HG03064 (cell line): Measurements from ENCODE around the gene OGDH.
"Not testable (repeated sequence)": the region's sequence is repeated elsewhere in the genome, so short reads cannot be mapped to it uniquely, and the experiment has no call there.

Source experiments
- ATAC-seq: cut with Tn5 transposase; IDR thresholded peaks from one replicate; pipeline ENCODE4 v1.9.1; 2021; ENCODE audit warnings: low read depth; ENCODE audit not compliant: unreplicated experiment

Gene OGDH

DNA sequence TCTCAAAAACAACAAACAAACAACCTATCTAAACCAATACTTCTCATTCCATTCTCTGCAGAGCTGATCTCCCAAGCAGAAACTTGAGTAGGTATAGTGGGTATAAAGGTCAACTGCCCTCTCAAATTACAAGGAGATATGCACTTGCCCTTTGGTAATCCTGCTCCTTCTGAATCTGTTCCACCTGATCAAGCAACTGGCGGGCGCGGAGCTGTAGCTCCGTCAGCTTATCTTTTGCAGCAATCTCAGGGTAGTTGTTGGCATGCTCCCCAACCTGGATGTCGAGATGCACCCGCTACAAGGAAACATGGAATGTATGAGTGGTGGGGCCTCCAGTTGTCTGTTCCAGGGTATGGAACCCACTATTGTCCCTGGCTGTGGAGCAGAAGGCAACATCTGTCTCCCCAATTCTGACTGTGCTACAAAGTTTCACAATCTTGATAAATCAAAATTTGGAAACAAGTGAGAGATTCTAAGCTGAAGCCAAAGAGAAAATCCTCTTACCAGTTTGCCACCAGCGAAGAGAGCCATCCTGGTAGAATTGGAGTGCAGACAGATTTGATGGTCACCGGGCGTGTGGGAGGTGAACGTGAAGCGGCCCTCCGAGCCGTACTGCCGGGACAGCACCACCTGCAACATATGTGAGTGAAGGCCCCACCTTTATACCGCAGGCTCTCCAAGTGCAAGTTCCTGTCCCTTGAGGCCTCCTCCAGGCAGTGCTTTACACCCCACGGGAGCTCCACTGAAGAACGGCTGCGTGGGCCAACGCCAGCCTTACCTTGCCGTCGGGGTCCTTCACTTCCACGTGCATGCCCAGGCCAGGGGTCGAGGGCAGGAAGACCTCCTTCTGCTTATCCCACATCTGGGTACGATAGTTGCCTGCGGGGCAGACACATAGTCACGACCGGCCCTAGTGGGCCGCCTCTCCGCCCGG lies 25.2 kb upstream of the OGDH start:
- ATAC-seq, result peak; percentile 26

DNA sequence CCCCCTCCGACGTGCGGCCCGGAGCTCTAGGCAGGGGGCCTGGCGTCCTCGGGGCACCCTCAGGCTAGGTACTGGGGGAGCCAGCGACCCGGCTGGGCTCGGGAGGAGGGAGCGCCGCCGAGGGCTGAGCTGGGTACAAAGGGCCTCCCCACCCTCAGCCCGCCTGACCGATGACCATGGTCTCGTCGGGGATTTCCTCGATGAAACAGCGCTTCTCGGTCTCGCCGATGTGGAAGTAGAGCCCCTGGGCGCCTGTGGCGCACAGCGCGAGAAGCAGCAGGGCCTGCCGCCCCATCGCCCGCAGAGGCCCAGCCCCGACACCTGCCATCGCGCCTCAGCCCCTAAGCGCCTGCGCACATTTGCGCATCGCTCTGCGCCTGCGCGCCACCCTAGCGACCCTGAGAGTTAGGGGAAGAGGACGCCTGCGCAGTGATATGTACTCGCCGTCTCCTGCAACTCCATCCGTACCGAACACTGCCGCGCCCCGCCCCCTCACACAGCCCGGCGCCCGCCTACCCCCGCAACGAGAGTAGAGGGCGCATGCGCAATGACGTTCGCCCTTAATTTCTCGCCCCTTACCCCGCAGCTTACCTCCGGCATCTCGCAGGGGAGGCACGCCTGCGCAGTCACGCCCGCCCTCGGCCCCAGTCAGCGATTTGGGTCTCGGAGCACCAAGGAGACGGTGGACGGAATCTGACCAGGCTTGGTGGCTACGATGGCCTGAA lies 24.4 kb upstream of the OGDH start, which contains the start of gene TMED4:
TSS of gene TMED4 (minus strand) at position 353 of the 725 bp plus-strand sequence. CDS start at position 328, 25 bp downstream.
- ATAC-seq, result peak; percentile 79

DNA sequence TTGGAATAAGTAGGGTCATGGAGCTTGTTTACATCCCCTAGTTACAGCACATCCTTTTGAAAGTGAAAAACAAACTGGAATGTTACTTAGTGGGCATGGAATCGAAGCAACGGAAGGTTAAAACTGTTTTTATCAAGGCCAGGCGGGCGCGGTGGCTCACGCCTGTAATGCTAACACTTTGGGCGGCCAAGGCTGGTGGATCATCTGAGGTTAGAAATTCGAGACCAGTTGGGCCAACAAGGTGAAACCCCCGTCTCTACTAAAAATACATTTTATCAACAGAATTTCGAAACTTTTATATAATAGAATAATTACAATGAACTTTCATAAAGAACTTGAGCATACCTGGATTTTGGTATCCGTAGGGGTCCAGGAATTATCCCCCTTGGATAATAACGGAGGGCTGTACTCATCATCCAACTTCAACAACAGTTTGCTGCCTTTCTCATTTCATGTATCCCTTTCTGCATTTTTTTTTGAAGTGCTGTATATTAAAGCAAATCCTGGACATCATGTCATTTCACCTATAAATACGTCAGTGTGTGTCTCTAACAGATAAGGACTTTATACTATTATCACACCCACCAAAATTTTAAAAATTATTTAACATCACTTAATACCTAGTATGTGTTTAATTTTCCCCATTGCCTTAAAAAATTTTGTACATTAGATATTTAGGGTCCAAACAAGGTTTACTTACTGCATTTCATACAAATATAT lies 23.1 kb upstream of the OGDH start:
- no peak for ATAC-seq

DNA sequence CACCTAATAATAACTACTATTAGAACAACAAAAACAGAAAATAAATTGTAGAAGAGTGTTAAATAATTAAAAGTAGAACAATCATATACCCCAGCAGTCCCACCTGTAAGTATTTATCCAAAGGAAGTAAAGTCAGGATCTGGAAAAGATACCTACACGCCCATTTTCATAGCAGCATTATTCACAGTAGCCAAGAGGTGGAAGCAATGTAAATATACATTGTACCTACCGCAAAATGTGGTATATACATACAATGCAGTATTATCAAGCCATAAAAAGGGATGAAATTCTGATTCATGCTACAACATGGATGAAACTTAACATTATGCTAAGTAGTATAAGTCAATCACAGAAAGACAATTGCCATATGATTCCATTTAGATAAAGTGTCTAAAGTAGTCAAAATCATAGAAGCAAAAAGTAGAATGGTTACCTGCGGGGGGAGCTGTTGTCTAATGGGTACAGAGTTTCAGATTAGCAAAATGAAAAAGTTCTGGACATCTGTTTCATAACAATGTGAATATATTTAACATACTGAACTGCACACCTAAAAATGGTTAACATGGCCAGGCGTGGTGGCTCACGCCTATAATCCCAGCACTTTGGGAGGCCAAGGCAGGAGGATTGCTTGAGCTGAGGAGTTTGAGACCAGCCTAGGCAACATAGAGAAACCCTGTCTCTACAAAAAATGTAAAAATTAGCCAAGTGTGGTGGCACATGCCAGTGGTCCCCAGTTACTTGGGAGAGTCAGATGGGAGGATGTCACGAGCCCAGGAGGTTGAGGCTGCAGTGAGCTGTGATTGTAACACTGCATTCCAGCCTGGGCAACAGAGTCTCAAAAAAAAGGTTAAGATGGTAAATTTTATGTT lies 18.4 kb upstream of the OGDH start:
- no peak for ATAC-seq

DNA sequence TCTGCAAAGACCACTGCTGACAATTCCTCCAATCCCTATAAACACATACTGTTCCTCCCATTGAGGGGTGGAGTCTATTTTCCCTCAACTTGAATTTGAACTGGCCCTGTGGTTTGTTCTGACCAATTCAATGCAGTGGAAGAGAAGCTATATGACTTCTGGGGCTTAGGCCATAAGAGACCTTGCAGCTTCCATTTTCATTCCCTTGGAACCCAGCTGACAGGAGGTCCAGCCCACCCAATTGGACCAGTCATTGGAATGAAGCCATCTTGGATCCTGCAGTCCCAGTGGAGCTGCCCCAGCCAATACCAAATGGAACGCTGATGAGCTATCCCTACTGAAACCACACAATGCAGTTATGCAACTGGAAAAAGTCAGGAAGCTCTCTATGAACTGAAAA lies 15.5 kb upstream of the OGDH start:
- ATAC-seq, result no peak

DNA sequence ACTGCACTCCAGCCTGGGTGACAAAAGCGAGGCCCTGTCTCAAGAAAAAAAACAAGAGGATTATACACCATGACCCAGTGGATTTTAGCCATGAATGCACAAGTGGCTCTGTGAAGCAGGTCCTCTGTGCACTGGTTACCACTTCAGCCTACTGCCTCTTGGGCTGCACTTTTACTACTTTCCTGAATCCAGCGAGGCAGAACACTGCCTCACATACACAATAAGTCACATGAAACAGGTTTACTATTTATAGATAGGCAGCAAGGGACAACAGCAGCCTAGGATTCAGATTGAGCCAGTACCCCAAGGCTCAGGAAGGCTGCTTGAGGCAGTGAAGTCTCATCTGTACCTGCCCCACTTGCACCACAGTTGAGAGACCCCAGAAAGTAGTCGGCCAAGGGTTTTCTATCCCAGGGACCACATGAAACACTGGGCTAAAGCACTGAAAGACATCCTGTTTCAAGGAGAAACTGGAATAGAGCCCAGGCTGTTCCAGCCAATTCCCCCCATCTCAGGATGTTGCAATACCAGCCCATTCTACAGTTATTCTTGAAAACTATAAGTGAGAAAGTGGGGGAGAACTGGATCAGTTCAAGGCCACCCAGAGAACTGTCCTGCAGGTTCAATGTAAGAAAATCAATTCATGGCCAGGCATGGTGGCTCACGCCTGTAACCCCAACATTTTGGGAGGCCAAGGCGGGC lies 10.3 kb upstream of the OGDH start:
- ATAC-seq, result no peak

DNA sequence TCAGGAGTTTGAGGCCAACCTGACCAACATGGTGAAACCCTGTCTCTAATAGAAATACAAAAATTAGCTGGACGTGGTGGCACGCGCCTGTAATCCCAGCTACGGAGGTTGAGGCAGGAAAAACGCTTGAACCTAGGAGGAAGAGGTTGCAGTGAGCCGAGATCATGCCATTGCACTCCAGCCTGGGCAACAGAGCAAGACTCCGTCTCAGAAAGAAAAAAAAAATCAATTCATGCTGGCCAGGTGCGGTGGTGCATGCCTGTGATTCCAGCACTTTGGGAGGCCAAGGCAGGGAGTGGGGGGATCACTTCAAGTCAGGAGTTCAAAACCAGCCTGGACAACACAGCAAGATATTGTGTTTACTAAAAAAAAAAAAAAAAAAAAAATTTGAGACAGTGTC lies 9.2 kb upstream of the OGDH start:
- not testable (repeated sequence) for ATAC-seq

DNA sequence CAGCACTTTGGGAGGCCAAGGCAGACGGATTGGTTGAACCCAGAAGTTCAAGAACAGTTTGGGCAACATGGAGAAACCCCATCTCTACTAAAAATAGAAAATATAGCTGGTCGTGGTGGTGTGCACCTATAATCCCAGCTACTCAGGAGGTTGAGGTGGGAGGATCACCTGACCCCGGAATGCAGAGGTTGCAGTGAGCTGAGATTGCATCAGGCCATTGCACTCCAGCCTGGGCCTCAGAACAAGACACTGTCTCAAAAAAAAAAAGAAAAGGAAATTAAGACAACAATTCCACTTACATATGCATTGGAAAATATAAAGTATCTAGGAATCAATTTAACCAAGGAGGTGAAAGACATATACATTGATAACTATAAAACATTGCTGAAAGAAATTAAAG lies 7.2 kb upstream of the OGDH start:
- ATAC-seq, result no peak

DNA sequence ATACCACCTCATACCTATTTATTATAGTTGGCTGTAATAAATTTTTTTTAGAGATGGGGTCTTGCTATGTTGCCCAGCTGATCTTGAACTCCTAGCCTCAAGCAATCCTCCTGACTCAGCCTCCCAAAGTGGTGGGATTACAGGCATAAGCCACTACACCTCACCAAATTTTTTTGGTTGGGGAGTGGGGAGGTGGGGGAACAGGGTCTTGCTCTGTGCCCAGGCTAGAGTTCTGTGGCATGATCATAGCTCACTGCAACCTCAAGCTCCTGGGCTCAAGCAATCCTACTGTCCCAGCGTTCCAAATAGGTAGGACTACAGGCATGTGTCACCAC lies 3.9 kb upstream of the OGDH start:
- no peak for ATAC-seq

DNA sequence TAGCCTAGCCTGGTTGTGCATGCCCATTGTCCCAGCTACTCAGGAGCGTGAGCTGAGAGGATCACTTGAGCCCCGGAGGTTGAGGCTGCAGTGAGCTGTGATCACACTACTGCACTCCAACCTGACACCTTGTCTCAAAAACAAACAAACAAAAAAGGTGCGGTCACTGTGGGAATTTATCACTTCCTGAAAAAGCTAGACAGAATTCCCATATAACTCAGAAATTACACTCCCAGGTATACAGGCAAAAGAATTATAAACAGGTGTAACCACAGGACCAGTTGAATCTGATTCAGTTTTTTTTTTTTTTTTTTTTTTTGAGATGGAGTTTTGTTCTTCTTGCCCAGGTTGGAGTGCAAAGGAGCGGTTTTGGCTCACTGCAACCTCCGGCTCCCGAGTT lies 3.2 kb upstream of the OGDH start:
- no peak for ATAC-seq

DNA sequence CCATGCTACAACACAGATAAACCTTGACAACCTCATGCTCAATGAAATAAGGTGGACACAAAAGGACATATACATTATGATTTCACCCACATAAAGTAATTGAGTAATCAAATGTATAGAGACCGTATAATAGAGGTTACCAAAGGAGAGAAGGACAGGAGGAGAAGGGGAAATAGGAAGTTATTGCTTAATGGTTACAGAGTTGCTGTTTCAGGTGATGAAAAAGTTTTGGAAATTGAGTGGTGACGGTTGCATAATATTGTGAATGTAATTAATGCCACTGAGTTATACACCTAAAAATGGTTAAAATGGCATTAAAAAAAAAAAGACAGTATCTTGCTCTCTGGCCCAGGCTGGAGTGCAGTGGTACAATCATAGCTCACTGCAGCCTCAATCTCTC lies 1.5 kb upstream of the OGDH start:
- no peak for ATAC-seq

DNA sequence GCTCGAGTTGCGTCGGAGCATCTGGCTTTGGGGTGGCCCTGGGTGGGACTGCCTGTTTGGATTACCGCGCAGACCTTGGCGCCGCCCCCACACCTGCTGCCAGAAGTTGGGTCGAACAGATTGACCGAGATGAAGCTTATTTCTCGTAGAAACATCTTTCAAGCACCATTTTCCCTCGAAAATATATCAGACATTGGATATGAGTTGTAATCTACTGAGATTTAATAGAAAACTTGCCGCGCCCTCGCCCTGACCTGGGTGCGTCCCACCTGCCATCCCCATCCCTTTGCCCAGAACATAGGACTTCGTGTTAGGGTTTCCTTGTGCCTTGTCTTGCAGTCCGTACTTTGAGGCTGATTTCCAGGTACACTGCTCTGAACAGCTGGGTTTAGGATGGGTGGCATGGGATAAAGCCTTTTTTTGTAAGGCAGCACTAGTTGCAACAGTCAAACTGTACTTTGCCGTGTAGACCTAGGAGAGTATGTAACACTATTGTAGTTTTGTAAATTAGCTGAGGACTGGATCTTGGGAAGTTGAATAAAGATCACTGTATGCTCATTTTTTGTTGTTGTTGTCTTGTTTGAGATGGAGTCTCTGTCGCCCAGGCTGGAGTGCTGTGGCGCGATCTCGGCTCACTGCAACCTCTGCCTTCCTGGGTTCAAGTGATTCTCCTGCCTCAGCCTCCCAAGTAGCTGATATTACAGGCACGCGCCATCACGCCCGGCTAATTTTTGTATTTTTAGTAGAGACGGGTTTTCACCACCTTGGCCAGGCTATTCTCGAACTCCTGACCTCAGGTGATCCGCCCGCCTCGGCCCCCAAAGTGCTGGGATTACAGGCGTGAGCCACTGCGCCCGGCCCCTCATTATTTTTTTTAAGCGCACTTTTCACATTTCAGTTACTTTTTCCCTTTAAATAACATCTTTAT lies 978 bp downstream of the OGDH start:
- no peak for ATAC-seq

DNA sequence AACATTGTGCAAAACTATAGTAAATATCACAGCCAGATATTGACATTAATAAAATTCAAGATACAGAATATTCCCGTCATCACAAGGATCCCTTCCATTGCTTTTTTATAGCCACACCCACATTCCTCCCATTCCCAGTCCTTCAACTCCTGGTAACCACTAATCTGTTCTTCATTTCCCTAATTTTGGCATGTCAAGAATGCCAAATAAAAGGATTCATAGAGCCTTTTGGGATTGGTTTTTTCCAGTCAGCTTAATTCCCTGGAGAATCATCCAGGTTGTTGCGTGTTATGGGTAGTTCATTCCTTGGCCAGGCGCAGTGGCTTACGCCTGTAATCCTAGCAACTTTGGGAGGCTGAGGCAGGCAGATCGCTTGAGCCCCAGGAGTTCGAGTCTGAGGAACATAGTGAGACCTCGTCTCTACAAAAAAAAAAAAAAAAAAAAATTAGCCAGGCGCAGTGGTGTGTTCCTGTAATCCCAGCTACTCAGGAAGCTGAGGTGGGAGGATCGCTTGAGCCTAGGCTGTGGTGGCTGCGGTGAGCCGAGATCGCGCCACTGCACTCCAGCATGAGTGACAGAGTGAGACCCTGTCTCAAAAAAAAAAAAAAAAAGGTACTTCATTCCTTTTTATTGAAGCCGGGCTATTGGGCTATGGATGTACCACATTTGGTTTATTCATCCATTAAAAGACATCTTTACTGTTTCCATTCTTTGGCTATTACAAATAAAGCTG lies 2.7 kb downstream of the OGDH start:
- ATAC-seq, result no peak

DNA sequence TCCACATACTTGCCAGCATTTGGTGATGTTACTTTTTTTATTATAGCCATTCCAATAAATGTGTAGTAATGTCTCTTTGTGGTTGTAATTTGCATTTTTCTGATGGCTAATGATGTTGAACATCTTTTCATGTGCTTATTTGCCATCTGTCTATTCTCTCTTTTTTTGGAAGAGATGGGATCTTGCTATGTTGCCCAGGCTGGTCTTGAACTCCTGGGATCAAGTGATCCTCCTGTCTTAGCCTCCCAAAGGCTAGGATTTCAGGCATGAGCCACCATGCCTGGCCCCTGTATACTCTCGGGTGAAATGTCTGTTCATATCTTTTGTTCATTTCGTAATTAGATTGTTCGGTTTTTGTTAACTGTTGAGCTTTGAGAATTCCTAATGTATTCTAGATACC lies 3.4 kb downstream of the OGDH start:
- no peak for ATAC-seq

DNA sequence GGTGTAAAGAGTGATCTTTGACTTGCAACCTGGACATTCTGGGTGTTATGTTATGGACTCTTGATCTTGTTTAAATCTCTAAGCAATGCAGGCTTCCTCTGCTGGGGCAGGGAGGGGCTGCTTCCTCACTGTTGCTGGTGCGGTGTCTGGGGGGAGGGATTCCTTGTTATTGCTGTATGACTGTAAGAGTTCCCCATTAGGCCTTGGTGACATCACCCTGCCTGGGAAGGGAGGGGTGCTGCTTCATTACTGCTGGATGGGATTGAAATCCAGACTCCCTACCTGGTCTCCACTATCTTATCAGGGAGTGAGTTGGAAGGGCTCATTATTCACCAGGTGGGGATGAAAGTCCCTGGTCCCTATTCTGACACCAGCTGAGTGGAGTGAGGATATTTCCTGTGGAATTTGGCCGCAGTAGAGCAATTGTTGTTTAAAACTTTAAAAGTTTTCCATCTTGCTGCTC lies 8.8 kb downstream of the OGDH start:
- no peak for ATAC-seq

DNA sequence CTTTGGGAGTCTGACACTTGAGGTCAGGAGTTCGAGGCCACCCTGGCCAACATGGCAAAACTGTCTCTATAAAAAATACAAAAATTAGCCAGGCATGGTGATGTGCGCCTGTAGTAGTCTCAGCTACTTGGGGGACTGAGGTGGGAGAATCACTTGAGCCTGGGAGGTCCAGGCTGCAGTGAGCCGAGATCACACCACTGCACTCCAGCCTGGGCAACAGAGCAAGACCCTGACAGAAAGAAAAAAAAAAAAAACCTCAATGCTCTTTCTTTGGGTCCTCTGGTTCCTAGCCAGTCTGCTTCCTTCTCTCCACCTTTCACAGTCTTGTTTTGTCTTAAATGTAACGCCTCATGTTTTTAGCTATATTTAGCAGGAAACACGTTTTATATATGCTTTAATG lies 9.4 kb downstream of the OGDH start:
- no peak for ATAC-seq

DNA sequence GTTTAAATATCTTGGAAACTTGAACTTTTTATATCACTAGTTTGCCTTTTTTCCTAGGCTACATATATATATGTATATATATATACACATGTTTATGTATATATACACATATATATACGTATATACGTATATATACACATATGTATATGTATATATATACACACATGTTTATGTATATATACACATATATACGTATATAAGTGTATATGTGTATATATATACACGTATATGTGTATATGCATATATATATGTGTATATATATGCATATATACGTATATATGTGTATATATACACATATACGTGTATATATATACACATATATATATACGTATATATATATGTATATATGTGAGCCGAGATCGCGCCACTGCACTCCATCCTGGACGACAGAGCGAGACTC lies 10.1 kb downstream of the OGDH start:
- no peak for ATAC-seq
